Testis (tissue), 3 donors: ENCODE data around the gene MINK1. TPM values are rescaled to one million over a fixed set of nuclear protein-coding genes. Genes with fewer than 3 reads are reported as not detected.

Experiments
- DNase-seq: peaks from one replicate; pipeline ENCODE4 v3.0.0-alpha.2; 2019
- H3K27ac ChIP-seq, 2 donors: fragments of 200-600 bp; sonication (generic); one replicate each; pipeline ENCODE4 v1.5.1; 2019
- H3K27me3 ChIP-seq: fragments of 200-600 bp; sonication (generic); one replicate; pipeline ENCODE4 v1.5.1; 2019
- H3K36me3 ChIP-seq: fragments of 200-600 bp; sonication (generic); one replicate; pipeline ENCODE4 v1.5.1; 2017; ENCODE audit warnings: low read depth; ENCODE audit errors: missing control alignments
- H3K4me1 ChIP-seq: fragments of 200-600 bp; sonication (generic); one replicate; pipeline ENCODE4 v1.5.1; 2019
- H3K4me3 ChIP-seq, 2 donors: fragments of 200-600 bp; sonication (generic); one replicate each; pipeline ENCODE4 v1.5.1; 2017 to 2019
- H3K9me3 ChIP-seq: fragments of 200-600 bp; sonication (generic); one replicate; pipeline ENCODE4 v1.5.1; 2017
- POLR2A ChIP-seq: fragments of 450-650 bp; IDR thresholded peaks from one replicate; pipeline ENCODE4 v1.6.1; 2017; ENCODE audit warnings: antibody characterized with exemption, mild to moderate bottlenecking, moderate library complexity
- WGBS, 2 donors: methylation state at CpG; one replicate each; pipeline ENCODE4 v1.1.5; 2018; 5-methylcytosine and 5-hydroxymethylcytosine counted together
- intact Hi-C: fragments of 100-400 bp; cut with DNase I; formaldehyde crosslinking; loops from one replicate; pipeline ENCODE4 v1.15.1; 2023; ENCODE audit warnings: low total_unique reads
- polyA plus RNA-seq: library from polyadenylated mRNA; stranded (reverse); fragments of 350-450 nt; fragmentation: Illumina TruSeq; extraction: RNeasy Lipid Tissue Mini Kit (QIAGEN cat#74804); gene quantifications from one replicate; pipeline ENCODE4 v1.2.3, GENCODE V29; 2014; ENCODE audit warnings: low read depth, low replicate concordance; ENCODE audit not compliant: insufficient read depth
- total RNA-seq, 2 donors: library from RNA; depleted of rRNA; stranded (reverse); fragments of >200 nt; gene quantifications; one replicate each; pipeline ENCODE4 v1.2.3, GENCODE V29; 2016
- TF ChIP-seq, protein P1 (sequence below), 3 experiments: fragments of 450-650 bp in 2 of 3; fragments of 200-600 bp in 1 of 3; sonication (generic) in 1 of 3; IDR thresholded peaks; one replicate each; pipeline ENCODE4 v1.5.1; 2016 to 2019; ENCODE audit warnings: antibody characterized with exemption in 3 of 3, mild to moderate bottlenecking in 2 of 3, moderate library complexity in 1 of 3

The MINK1 gene
- total and polyA plus RNA-seq, 3 donors from 2014 or later: 77.4 to 142 (median 135) TPM

DNA sequence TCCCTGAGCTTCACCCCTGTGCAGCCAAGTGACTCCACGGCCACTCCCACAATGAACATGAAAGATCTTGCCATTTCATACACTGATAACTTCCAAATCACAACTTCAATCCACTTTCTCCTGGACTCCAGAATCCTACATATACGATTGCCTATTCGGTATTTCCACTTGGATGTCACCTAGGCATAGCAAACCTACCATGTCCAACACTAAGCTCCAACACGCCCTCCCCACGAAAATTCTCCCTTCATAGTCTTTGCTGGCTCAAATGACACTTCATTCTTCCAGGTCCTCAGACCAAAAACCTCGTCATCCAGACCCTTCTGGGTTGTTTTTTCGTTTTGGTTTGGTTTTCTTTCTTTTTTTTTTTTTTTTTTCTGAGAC is 42.4 kb upstream of the MINK1 start:
- Histone ChIP-seq H3K9me3 (no peaks in the 10 kb centered on the region), H3K4me1 (peaks cover 24% of the 10 kb centered on the region), H3K36me3 (no peaks in the 10 kb centered on the region), H3K27ac (peak overlapping the region; percentile 71 to 91), H3K4me3 (peak overlapping the region; percentile 59 to 72), H3K27me3 (no peaks in the 10 kb centered on the region)
- WGBS, 2 donors: 23 to 26% methylated on average over 7 of the region's 7 CpGs
- no peak for DNase-seq
- intact Hi-C loops: loop anchor here (5.0 kb wide), 1 partner anchor 97 kb away; no protein-coding TSS in a partner anchor
- TF ChIP-seq POLR2A: no peak
- TF ChIP-seq, protein P1, sequence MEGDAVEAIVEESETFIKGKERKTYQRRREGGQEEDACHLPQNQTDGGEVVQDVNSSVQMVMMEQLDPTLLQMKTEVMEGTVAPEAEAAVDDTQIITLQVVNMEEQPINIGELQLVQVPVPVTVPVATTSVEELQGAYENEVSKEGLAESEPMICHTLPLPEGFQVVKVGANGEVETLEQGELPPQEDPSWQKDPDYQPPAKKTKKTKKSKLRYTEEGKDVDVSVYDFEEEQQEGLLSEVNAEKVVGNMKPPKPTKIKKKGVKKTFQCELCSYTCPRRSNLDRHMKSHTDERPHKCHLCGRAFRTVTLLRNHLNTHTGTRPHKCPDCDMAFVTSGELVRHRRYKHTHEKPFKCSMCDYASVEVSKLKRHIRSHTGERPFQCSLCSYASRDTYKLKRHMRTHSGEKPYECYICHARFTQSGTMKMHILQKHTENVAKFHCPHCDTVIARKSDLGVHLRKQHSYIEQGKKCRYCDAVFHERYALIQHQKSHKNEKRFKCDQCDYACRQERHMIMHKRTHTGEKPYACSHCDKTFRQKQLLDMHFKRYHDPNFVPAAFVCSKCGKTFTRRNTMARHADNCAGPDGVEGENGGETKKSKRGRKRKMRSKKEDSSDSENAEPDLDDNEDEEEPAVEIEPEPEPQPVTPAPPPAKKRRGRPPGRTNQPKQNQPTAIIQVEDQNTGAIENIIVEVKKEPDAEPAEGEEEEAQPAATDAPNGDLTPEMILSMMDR (IDR thresholded peaks at IDR 0.05): no peak

DNA sequence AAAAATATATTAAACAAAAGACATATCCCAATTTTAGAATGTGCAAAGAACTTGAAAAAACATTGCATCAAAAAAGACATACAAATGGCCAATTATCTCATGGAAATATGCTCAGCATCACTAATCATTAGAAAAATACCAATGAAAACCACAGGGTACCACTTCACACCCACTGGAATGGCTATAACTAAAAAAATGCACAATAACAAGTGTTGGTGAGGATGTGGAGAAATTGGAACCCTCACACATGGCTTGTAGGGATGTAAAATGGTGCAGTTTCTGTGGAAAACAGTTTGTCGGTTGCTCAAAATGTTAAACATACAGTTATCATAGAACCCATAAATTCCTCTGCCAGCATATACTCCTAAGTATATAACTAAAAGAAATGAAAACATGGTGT is 38.0 kb upstream of the MINK1 start:
- WGBS, 2 donors: 71 to 81% methylated on average over 1 of the region's 1 CpG
- peak overlapping the region in 1 of 2 donors; percentile 79 for H3K4me3 ChIP-seq
- no peak for DNase-seq
- no peak for TF ChIP-seq POLR2A
- TF ChIP-seq, protein P1 (IDR thresholded peaks at IDR 0.05): no peak
- intact Hi-C loops: no loop called here
- H3K4me1 ChIP-seq: peaks cover 4% of the 10 kb centered on the region
- H3K36me3 ChIP-seq: no peaks in the 10 kb centered on the region
- no peaks in the 10 kb centered on the region for H3K9me3 ChIP-seq
- H3K27me3 ChIP-seq: no peaks in the 10 kb centered on the region
- H3K27ac ChIP-seq: peak overlapping the region in 1 of 2 donors; percentile 85

DNA sequence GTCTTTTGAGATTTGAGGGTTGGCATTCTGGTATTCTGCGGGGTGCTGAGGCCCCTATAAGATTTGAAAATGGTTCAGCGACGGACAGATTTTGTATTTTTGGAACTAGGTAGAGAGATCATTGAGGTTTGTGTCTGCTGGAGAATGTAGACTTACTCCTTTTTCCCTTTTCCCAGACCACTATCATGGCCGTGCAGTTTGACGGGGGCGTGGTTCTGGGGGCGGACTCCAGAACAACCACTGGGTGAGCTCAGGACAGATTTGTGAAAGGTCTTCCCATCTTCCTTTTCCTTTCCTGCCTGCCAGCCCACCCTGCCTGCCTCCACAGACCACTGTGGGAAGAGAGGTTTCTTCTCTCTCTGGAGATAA is 36.6 kb upstream of the MINK1 start:
- H3K27ac ChIP-seq: peak overlapping the region; percentile 60 to 85
- H3K4me1 ChIP-seq: peaks cover 4% of the 10 kb centered on the region
- intact Hi-C loops: no loop called here
- no peaks in the 10 kb centered on the region for H3K36me3 ChIP-seq
- H3K4me3 ChIP-seq: peak overlapping the region; percentile 73 to 79
- 0 to 2% methylated on average over 7 of the region's 7 CpGs for WGBS, 2 donors
- TF ChIP-seq, protein P1 (IDR thresholded peaks at IDR 0.05): no peak
- no peak for TF ChIP-seq POLR2A
- DNase-seq: peak; percentile 53
- H3K27me3 ChIP-seq: no peaks in the 10 kb centered on the region
- no peaks in the 10 kb centered on the region for H3K9me3 ChIP-seq

GRCh38 chr17:4800462-4801196 is 32.5 kb upstream of the MINK1 start:
- 70 to 76% methylated on average over 10 of the region's 10 CpGs for WGBS, 2 donors
- Histone ChIP-seq H3K27ac (no peak overlapping the region), H3K4me3 (no peak overlapping the region), H3K27me3 (no peaks in the 10 kb centered on the region), H3K36me3 (no peaks in the 10 kb centered on the region), H3K9me3 (no peaks in the 10 kb centered on the region), H3K4me1 (peaks cover 4% of the 10 kb centered on the region)
- intact Hi-C loops: no loop called here
- DNase-seq: no peak
- TF ChIP-seq, protein P1 (IDR thresholded peaks at IDR 0.05): no peak
- TF ChIP-seq POLR2A: no peak

GRCh38 chr17:4802228-4802627 is 30.9 kb upstream of the MINK1 start, which contains the start of gene C17orf114:
Gene C17orf114, minus strand, starts transcription at chr17:4802328.
- intact Hi-C loops: no loop called here
- 83 to 91% methylated on average over 9 of the region's 9 CpGs for WGBS, 2 donors

More at GRCh38 chr17:4802228-4802627, 30.9 kb upstream of the MINK1 start, which contains the start of gene C17orf114:
- H3K27ac ChIP-seq: no peak within 1 kb of the TSS
- H3K27me3 ChIP-seq: no peaks in the 10 kb centered on the region
- no peaks in the 10 kb centered on the region for H3K36me3 ChIP-seq
- TF ChIP-seq, protein P1 (IDR thresholded peaks at IDR 0.05): no peak
- no peak for TF ChIP-seq POLR2A
- no peaks in the 10 kb centered on the region for H3K4me1 ChIP-seq
- H3K4me3 ChIP-seq: no peak within 1 kb of the TSS
- no peaks in the 10 kb centered on the region for H3K9me3 ChIP-seq
- no peak for DNase-seq
